Measurements from ENCODE around the gene TARBP2.

- no peak for TF ChIP-seq TEAD1 (CRISPR knock-in tag; IDR thresholded peaks at IDR 0.05)
- TF ChIP-seq ATF6 (CRISPR knock-in tag; IDR thresholded peaks at IDR 0.05), result no peak
- TF ChIP-seq CTCF (IDR thresholded peaks at IDR 0.05), result no peak
- TF ChIP-seq USF2 (CRISPR knock-in tag; IDR thresholded peaks at IDR 0.05), result no peak
- no peak for TF ChIP-seq SMAD3 (CRISPR knock-in tag; IDR thresholded peaks at IDR 0.05; ENCODE audit: borderline replicate concordance)
- no peak for TF ChIP-seq MXD4 (CRISPR knock-in tag; IDR thresholded peaks at IDR 0.05; ENCODE audit: borderline replicate concordance)
- no peak for TF ChIP-seq AFF4 (CRISPR knock-in tag; IDR thresholded peaks at IDR 0.05; ENCODE audit: borderline replicate concordance)
- no peak for TF ChIP-seq ATF3 (CRISPR knock-in tag; conservative IDR thresholded peaks at IDR 0.05)
- no peak for TF ChIP-seq ZNF121 (CRISPR knock-in tag; IDR thresholded peaks at IDR 0.05)
- no peak for TF ChIP-seq ZBTB43 (CRISPR knock-in tag; IDR thresholded peaks at IDR 0.05)
These were observed 11.7 kb upstream of the TARBP2 start for GRCh38 chr12:53489242-53489864.
